Thoracic aorta (tissue), 2 donors: Measurements from ENCODE around the gene MICB. TPM values are rescaled to one million over a fixed set of nuclear protein-coding genes. Genes with fewer than 3 reads are reported as not detected.
"Not testable (repeated sequence)": the region's sequence is repeated elsewhere in the genome, so short reads cannot be mapped to it uniquely, and the experiment has no call there.

Source experiments
- ATAC-seq: fragments of 150-250 bp; one replicate; pipeline ENCODE4 v1.8.0; 2017; ENCODE audit warnings: low read depth; ENCODE audit not compliant: insufficient number of reproducible peaks, low FRiP score
- DNase-seq: peaks from one replicate; pipeline ENCODE4 v3.0.0-alpha.2; 2020; ENCODE audit warnings: low spot score
- H3K27ac ChIP-seq, 2 donors: fragments of 200-600 bp; sonication (generic); 1 replicate in 1 of 2; 2 replicates in 1 of 2; pipeline ENCODE4 v1.5.1; 2016; ENCODE audit warnings: mild to moderate bottlenecking in 2 of 2, moderate library complexity in 2 of 2
- H3K27me3 ChIP-seq: fragments of 200-600 bp; sonication (generic); replicated peaks from 2 replicates; pipeline ENCODE4 v1.6.0; 2016; ENCODE audit warnings: mild to moderate bottlenecking; ENCODE audit not compliant: insufficient read depth
- H3K36me3 ChIP-seq: fragments of 200-600 bp; sonication (generic); one replicate; pipeline ENCODE4 v1.5.1; 2016
- H3K4me1 ChIP-seq, 2 donors: fragments of 200-600 bp; sonication (generic); 1 replicate in 1 of 2; 2 replicates in 1 of 2; pipeline versions ENCODE4 v1.5.1 to v1.6.0; 2016; ENCODE audit warnings: low read depth in 2 of 2, mild to moderate bottlenecking in 1 of 2; ENCODE audit not compliant: control insufficient read depth in 1 of 2
- H3K4me3 ChIP-seq: fragments of 200-600 bp; sonication (generic); 2 replicates; pipeline ENCODE4 v1.5.1; 2016; ENCODE audit warnings: mild to moderate bottlenecking
- H3K9me3 ChIP-seq: fragments of 200-600 bp; sonication (generic); 2 replicates; pipeline ENCODE4 v1.5.1; 2016
- total RNA-seq, 2 donors: library from RNA; depleted of rRNA; stranded (reverse); fragments of >200 nt; gene quantifications; one replicate each; pipeline versions ENCODE4 v1.1.0 to v1.2.3, GENCODE V29; 2016
- TF ChIP-seq, protein P1 (sequence below): fragments of 200-600 bp; sonication (generic); IDR thresholded peaks from one replicate; pipeline ENCODE4 v1.5.1; 2019; ENCODE audit warnings: antibody characterized with exemption

The MICB gene
- total RNA-seq, 2 donors from 2014 or later = 4.1 to 6.6 TPM

DNA sequence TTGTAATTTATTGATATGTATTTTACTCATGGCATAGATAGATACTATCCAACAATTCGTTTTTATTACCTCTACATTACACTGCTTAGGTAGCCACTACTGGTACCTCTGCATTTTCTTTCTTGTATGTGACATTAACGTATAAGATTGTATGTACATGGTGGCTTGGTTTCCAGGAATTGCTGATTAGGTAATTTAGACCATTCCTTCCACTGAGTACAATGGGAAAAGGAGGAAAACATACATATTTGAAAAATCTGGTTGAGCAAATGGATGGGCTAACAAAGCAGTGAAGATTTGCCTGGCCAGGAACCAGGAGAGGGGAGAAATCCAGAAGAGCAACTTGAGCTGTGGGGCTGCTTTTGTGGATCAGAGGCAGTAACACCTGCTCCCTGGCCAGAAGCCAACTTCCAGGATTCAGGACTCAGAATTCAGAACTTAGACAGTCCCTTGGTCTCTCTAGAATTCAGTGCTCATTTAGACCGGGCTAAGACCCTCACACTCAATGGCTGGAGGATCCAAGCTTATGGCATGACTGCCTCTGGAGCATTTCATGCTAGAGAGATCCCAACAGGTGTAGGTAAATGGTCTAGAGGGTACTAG, 17.9 kb upstream of the MICB start:
- TF ChIP-seq, protein P1, sequence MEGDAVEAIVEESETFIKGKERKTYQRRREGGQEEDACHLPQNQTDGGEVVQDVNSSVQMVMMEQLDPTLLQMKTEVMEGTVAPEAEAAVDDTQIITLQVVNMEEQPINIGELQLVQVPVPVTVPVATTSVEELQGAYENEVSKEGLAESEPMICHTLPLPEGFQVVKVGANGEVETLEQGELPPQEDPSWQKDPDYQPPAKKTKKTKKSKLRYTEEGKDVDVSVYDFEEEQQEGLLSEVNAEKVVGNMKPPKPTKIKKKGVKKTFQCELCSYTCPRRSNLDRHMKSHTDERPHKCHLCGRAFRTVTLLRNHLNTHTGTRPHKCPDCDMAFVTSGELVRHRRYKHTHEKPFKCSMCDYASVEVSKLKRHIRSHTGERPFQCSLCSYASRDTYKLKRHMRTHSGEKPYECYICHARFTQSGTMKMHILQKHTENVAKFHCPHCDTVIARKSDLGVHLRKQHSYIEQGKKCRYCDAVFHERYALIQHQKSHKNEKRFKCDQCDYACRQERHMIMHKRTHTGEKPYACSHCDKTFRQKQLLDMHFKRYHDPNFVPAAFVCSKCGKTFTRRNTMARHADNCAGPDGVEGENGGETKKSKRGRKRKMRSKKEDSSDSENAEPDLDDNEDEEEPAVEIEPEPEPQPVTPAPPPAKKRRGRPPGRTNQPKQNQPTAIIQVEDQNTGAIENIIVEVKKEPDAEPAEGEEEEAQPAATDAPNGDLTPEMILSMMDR = no peak
- H3K27me3 ChIP-seq = no peaks in the 10 kb centered on the region
- no peak overlapping the region for H3K27ac ChIP-seq
- H3K4me3 ChIP-seq = no peak overlapping the region
- no peaks in the 10 kb centered on the region for H3K9me3 ChIP-seq
- no peaks in the 10 kb centered on the region for H3K4me1 ChIP-seq
- DNase-seq = no peak
- no peaks in the 10 kb centered on the region for H3K36me3 ChIP-seq
- ATAC-seq = no peak

DNA sequence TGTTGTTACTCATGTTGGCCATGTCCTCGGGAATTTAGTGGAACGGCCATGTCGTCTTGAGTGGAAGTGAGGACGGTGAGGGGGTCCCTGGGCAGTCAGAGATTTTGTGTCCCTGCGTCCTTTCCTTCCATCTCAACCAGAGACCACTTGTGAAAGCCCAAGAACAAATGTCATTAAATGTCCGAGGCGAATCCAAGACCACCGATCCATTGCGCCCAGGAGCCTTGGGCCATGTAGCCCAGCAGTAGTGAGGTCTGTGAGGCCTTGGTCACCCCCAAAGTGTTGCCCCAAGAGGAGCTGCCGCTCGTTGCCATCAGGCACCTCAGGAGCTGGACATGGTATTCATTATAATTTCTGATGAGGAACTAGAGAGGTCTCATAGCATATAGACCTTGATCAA, 17.4 kb upstream of the MICB start:
- DNase-seq = no peak
- H3K9me3 ChIP-seq = no peaks in the 10 kb centered on the region
- H3K4me3 ChIP-seq = no peak overlapping the region
- no peak overlapping the region for H3K27ac ChIP-seq
- TF ChIP-seq, protein P1 = no peak
- no peaks in the 10 kb centered on the region for H3K36me3 ChIP-seq
- no peak for ATAC-seq
- H3K4me1 ChIP-seq = no peaks in the 10 kb centered on the region
- no peaks in the 10 kb centered on the region for H3K27me3 ChIP-seq

DNA sequence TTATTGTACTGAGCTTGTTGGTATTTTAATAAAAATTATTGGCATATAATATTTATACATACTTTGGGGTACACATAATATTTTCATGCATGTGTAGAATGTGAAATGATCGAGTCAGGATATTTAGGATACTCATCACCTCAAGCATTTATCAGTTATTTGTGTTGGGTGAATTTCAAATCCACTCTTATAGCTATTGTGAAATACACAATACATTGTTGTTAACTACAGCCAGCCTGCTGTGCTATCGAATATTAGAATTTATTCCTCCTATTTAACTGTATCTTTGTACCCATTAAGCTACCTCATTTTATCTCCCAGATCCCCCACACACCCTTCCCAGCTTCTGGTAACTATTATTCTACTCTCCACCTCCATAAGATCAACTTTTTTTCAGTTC, 14.6 kb upstream of the MICB start:
- no peaks in the 10 kb centered on the region for H3K9me3 ChIP-seq
- no peak for DNase-seq
- H3K27ac ChIP-seq = no peak overlapping the region
- no peaks in the 10 kb centered on the region for H3K27me3 ChIP-seq
- no peaks in the 10 kb centered on the region for H3K36me3 ChIP-seq
- no peaks in the 10 kb centered on the region for H3K4me1 ChIP-seq
- ATAC-seq = no peak
- H3K4me3 ChIP-seq = no peak overlapping the region
- TF ChIP-seq, protein P1 = no peak

DNA sequence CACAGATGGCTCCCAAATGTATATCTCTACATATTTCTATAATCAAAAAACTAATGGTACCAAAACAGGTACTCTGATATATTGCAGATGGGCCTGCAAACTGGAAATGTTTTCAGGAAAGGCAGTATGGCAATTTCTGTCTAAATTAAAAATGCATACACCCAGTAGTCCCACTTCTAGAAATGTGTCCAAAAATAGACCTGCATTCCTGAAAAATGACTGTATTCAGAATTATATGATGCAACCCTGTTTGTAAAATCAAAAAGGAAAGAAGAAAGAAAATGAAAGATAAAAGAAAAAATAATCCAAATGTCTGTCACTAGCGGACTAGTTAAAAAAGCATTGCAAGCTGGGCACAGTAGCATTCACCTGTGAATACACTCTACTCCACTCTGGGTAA, 12.9 kb upstream of the MICB start:
- ATAC-seq (no peak), DNase-seq (no peak)
- TF ChIP-seq, protein P1 = no peak
- H3K9me3 ChIP-seq = no peaks in the 10 kb centered on the region
- H3K4me3 ChIP-seq = no peak overlapping the region
- no peak overlapping the region for H3K27ac ChIP-seq
- H3K27me3 ChIP-seq = no peaks in the 10 kb centered on the region
- H3K4me1 ChIP-seq = no peaks in the 10 kb centered on the region
- no peaks in the 10 kb centered on the region for H3K36me3 ChIP-seq

DNA sequence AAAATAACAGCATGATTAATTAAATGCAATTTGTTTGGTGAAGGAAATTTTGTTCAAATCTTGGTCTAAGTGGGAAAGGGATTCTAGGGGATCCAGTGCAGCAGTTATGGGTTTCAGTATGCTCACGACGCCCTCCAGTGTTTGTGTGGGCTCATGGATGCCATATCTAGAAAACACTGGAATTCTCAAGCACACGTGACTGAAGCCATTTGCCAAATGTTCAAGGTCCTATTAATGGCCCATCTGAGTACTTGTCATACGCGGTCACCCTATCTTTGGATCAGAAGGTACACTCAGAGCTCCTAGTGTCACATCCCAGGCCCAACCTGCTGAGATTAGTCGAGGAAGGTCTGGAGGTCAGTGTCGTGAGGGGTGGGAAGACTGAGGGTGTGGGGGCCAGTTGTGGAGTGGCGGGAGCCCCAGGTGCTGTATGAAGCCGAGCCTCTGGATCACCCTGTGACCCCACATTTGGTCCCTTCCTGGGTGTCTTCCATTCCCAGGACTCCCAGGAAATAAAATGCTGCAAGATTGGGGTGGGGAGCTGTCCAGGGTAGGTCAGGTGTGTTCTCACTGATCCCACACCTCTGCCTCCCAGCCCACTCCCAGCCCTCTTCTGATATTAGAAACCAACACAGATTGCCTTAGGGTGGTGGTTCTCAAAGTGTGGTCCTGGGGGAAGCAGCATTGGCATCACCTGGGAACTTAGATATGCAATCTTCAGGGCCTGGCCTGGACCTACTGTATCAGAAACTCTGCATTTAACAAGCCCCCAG, 11.7 kb upstream of the MICB start:
- not testable (repeated sequence) for H3K27ac ChIP-seq, H3K36me3 ChIP-seq, H3K4me1 ChIP-seq, H3K27me3 ChIP-seq, ATAC-seq, H3K4me3 ChIP-seq, DNase-seq, H3K9me3 ChIP-seq

DNA sequence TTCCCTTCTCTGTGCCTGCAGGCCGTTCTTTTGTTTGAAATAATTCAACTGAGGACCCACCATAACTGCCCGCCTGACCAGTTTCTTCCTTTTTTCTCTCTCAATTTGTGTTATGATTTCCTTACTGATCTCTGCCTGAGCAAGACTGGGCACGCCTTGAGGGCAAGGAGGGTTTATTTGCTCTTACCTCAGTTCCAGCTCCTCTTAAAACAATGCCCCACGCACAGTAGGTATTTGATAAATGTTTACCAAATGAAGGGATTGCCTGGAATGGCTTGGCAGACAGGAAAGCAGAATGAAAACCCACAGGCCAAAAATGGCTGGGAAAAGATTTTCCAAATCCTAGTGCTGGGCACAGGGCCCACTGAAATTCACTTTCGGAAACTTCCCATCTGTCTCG, 10.3 kb upstream of the MICB start:
- H3K9me3 ChIP-seq, H3K36me3 ChIP-seq, H3K27ac ChIP-seq, H3K4me1 ChIP-seq, ATAC-seq, H3K4me3 ChIP-seq, H3K27me3 ChIP-seq, DNase-seq: not testable (repeated sequence)
